Activated CD4-positive, CD25-positive, alpha-beta regulatory T cell treated with anti-CD3 and anti-CD28 coated beads, Interleukin-2, amount 50 U/mL, for 72 hours (primary cell): ENCODE data around the gene SAV1.

ENCODE experiments used
- DNase-seq: peaks from one replicate; pipeline ENCODE4 v3.0.0; 2021

Gene SAV1

DNA sequence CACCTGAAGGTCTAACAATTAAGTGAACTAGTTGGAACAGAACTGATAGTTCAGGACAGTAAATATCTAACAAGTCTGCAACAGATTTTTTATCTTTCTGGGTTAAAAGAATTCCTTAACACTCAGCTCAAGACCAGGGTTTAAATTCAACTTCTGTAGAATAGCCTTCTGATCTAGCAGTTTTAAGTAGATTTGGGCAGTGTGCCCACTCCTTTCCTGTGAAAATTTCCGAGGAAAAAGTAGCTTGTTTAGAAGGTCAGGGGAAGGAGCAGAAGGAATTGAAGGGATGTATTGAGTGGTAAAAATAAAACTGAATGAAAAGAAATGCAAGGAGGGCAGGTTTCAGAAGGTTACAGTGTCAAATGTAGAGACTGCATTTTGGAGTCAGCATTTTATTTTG is 62.3 kb downstream of the SAV1 start:
- no peak for DNase-seq

DNA sequence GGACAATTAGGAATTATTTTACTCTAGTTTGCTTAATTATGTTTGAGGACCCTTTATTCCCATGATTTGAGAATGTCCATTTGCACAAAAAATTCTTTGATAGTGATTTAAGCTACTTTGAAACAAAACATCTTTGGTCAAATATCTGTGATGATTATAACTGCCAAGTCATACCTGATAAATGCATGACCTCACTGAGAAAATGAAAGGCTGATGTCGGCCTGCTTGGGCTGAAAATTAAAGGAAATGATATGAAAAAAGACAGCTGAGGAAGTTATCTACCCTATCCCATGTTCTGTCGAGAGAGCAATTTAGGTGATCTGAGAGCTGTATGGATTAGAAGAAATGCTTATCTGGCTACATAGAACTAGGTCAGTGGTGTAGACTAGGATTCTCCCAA is 64.5 kb downstream of the SAV1 start:
- DNase-seq: no peak

DNA sequence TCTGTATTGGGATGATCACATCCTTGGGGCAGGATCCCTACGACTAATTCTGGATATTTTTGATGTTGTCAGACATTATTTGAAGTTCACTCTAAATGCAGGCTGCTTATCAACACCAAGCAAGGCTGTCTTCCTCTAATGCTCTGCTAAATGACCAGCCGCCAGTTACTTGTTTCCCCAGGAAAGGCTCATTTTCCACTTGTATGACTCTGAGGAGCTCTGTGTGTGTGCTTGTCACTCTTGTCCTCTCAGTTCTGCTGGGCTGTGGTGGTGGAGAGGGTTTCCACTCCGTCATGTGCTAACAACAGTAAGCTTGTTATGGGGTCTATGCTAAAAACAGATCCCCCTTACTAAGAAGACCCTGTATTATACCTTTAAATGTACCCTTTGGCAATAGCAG is 66.1 kb downstream of the SAV1 start:
- DNase-seq: no peak

- DNase-seq: no peak
Measured at GRCh38 chr14:50601394-50601793, 66.7 kb downstream of the SAV1 start.

DNA sequence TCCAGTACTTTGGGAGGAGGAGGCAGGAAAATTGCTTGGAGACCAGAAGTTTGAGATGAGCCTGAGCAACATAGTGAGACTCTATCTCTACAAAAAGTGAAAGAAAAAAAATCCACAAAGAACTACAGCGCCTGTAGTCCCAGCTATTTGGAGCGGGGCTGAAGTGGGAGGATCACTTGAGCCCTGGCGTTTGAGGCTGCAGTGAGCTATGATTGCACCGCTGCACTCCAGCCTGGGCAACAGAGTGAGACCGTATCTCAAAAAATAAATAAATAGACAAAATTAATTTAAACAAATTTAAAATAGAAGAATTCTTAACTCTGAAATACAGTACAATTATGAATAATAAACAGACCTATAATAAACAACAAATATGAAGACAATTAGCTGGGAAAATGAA is 67.3 kb downstream of the SAV1 start:
- DNase-seq: no peak

- no peak for DNase-seq
Measured at GRCh38 chr14:50599700-50600444, 68.2 kb downstream of the SAV1 start.

DNA sequence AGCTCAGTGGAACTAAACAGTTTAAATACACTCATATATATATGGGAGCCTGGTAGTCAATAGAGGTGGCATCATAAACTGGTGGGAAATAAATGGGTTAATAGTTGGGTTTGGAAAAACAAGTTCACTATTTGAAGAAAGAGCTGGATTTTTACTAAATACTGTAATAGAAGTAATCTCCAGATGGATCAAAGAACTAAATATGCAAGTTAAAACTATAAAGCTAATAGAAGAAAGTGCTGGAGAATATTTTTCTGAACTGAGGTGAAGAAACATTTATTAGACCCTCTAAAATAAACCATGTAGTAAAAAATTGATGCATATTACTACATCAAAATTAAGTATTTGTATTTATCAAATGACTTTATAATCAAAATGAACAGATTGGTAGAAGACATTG is 69.3 kb downstream of the SAV1 start:
- no peak for DNase-seq

GRCh38 chr14:50594577-50595316 is 73.4 kb downstream of the SAV1 start:
- no peak for DNase-seq

DNA sequence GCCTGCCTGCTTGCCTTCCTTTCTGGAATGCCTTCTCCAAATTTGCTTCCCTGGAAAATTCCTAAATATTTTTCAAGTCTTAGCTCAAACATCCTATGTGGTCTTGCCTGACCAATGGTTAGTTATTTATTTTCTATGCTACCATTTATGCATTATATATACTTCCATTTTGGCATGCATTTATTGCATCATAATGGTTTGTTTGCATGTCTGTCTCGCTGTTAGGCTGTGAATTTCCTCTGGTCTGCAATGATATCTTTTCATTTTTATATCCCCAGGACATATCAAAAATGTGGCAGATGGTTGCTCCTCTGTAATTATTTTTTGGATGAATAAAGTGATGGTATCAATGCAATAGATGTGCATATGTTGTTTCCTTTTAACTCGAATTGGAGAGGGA is 77.6 kb downstream of the SAV1 start:
- no peak for DNase-seq
